BE2C (cell line): ENCODE measurements around the gene HGD.

Experiments
- DNase-seq: peaks from one replicate; pipeline ENCODE4 v3.0.0-alpha.2; 2020
- H3K27me3 ChIP-seq: fragments of 250-450 bp; sonication (Bioruptor Pico); 2 replicates; pipeline ENCODE4 v1.5.1; 2020; ENCODE audit warnings: mild to moderate bottlenecking
- H3K36me3 ChIP-seq: fragments of 250-450 bp; sonication (Bioruptor Pico); 2 replicates; pipeline ENCODE4 v1.5.1; 2020; ENCODE audit warnings: mild to moderate bottlenecking
- H3K4me1 ChIP-seq: fragments of 250-450 bp; sonication (Bioruptor Pico); 2 replicates; pipeline ENCODE4 v1.5.1; 2020
- H3K4me3 ChIP-seq: 2 replicates; pipeline ENCODE4 v1.5.1; 2011; ENCODE audit warnings: low read depth, low read length
- H3K9me3 ChIP-seq: fragments of 250-450 bp; sonication (Bioruptor Pico); 2 replicates; pipeline ENCODE4 v1.5.1; 2020
- CTCF ChIP-seq: IDR thresholded peaks from 2 replicates; pipeline ENCODE4 v1.5.1; 2012; ENCODE audit warnings: mild to moderate bottlenecking, low read depth, low read length

HGD gene

GRCh38 chr3:120688121-120688520, 6.1 kb upstream of the HGD start:
- DNase-seq: no peak
- Histone ChIP-seq H3K27me3 (no peaks in the 10 kb centered on the region), H3K9me3 (no peaks in the 10 kb centered on the region), H3K4me3 (no peak overlapping the region), H3K4me1 (peaks cover 2% of the 10 kb centered on the region), H3K36me3 (peaks cover 6% of the 10 kb centered on the region)
- TF ChIP-seq CTCF: no peak

DNA sequence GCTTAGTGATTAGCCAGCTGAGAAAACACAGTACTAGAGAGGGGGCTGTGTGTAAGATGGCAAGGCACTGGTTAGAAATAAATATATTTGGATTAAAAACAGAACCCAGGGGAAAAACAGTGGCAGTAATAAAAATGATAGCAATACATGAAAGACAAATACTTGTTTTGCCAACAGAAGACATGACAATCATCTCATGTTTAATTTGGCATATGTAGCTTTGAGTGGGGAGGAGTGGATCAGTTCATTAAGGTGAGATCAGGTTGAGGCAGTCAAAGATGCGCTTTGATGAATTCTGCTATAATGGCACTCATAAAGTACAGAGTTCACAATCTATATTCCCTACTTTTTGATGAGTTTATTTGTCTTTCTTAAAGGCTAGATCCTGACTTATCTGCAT, 3.4 kb upstream of the HGD start:
- no peaks in the 10 kb centered on the region for H3K27me3 ChIP-seq
- DNase-seq: no peak
- H3K36me3 ChIP-seq: peaks cover 6% of the 10 kb centered on the region
- TF ChIP-seq CTCF: no peak
- no peaks in the 10 kb centered on the region for H3K9me3 ChIP-seq
- no peak overlapping the region for H3K4me3 ChIP-seq
- H3K4me1 ChIP-seq: peaks cover 5% of the 10 kb centered on the region

DNA sequence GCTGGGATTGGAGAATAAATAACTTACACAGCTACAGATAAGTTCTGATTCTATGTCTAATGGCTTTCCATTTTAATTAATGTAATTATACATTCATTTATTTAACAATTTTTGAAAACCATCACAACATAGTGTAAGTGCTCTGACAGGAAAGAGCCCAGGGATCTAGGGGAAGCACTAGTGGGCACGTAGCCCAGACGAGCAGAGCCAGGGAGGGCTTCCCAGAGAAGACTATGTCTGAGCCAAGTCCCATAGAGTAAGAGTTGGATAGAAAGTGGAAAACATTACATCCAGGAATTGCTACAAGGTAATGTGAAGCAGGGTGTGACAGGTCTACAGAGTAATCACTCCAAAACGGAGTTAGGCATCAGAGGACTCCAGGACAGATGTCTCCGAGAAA, 2.9 kb upstream of the HGD start:
- H3K9me3 ChIP-seq: no peaks in the 10 kb centered on the region
- DNase-seq: no peak
- H3K36me3 ChIP-seq: peaks cover 6% of the 10 kb centered on the region
- TF ChIP-seq CTCF: no peak
- H3K27me3 ChIP-seq: no peaks in the 10 kb centered on the region
- peaks cover 5% of the 10 kb centered on the region for H3K4me1 ChIP-seq
- H3K4me3 ChIP-seq: no peak overlapping the region

DNA sequence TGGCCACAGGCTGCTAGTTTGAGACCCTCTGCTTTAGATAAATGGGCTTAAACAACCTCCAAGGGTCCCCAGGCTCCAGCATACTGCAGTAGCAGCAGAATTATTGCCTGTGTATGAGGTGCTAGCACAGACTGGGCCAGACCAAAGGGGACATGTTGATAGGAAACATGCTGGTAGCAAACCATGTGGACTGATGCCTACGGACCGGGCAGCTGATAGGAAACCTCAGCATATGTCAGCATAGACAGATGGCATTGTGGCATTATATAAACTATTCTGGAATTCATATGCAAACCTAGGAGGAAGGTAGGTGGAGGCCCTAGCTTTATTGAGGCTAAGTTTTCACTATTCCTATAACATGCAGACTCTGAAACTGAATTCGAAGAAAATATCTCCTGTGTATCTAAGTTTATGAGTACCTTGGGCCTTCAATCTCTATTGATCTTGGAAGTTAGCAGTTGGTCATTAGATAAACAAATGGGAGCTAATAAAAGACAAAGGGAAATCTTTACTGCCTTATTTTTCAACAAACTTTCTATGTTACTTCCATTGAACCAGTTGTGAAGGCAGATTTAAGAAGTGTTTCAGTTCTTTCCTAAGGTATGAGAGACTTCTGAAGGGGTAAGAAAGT, 1.7 kb upstream of the HGD start:
- Histone ChIP-seq H3K27me3 (no peaks in the 10 kb centered on the region), H3K4me1 (peaks cover 5% of the 10 kb centered on the region), H3K4me3 (no peak overlapping the region), H3K36me3 (peaks cover 6% of the 10 kb centered on the region), H3K9me3 (no peaks in the 10 kb centered on the region)
- TF ChIP-seq CTCF: no peak
- DNase-seq: no peak

GRCh38 chr3:120683213-120683612, 1.2 kb upstream of the HGD start:
- H3K4me3 ChIP-seq: no peak overlapping the region
- H3K27me3 ChIP-seq: no peaks in the 10 kb centered on the region
- H3K9me3 ChIP-seq: no peaks in the 10 kb centered on the region
- peak; percentile 37 for DNase-seq
- no peak for TF ChIP-seq CTCF
- peaks cover 11% of the 10 kb centered on the region for H3K4me1 ChIP-seq
- H3K36me3 ChIP-seq: peaks cover under 1% of the 10 kb centered on the region; the same call in 1 of the 2 replicates

- DNase-seq: no peak
- Histone ChIP-seq H3K27me3 (no peaks in the 10 kb centered on the region), H3K4me3 (no peak overlapping the region), H3K4me1 (peaks cover 16% of the 10 kb centered on the region), H3K9me3 (no peaks in the 10 kb centered on the region), H3K36me3 (no peaks in the 10 kb centered on the region)
- no peak for TF ChIP-seq CTCF
Measured at GRCh38 chr3:120681506-120682038, 467 bp downstream of the HGD start.
